ENCODE results near the gene NEU3.
"Not testable (repeated sequence)": the region's sequence is repeated elsewhere in the genome, so short reads cannot be mapped to it uniquely, and the experiment has no call there.

Gene NEU3, protein sequence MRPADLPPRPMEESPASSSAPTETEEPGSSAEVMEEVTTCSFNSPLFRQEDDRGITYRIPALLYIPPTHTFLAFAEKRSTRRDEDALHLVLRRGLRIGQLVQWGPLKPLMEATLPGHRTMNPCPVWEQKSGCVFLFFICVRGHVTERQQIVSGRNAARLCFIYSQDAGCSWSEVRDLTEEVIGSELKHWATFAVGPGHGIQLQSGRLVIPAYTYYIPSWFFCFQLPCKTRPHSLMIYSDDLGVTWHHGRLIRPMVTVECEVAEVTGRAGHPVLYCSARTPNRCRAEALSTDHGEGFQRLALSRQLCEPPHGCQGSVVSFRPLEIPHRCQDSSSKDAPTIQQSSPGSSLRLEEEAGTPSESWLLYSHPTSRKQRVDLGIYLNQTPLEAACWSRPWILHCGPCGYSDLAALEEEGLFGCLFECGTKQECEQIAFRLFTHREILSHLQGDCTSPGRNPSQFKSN

DNA sequence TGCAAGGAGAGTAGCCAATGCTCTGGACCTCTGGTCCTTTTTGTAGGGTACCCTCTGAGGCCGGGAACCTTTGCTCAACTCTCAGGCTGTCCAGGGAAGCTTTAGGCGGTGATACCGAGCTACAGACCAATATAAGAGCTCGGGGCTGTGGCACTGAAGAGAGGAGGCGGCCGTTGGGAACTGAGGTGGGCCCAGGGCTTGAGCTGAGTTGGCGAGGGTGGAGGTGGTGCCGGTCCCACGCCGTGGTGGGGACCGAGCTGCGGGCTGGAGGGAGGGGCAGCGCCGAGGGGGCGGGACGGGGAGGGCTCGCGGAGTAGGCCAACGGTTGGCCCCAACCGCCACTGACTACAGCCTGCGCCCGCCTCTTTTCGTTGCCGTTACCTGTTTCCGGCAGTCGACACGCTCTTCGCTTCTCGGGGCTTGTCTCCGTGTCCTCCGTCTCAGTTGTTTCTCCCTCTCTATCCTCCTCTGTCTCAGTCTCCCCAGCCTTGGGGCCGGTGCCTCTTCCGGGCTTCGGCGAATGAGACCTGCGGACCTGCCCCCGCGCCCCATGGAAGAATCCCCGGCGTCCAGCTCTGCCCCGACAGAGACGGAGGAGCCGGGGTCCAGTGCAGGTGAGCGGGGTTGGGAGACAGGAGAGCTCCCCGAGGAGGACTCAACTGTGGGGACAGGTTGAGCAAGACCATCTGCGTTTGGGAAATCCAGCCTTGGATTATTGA, at the start of gene NEU3:
Gene NEU3 (plus strand): TSS at position 393 of the 719 bp plus-strand sequence. CDS start 128 bp downstream, at position 521.
- in situ Hi-C loops (cut with MboI; ENCODE audit: low sequenced_read_pairs): no loop called here

DNA sequence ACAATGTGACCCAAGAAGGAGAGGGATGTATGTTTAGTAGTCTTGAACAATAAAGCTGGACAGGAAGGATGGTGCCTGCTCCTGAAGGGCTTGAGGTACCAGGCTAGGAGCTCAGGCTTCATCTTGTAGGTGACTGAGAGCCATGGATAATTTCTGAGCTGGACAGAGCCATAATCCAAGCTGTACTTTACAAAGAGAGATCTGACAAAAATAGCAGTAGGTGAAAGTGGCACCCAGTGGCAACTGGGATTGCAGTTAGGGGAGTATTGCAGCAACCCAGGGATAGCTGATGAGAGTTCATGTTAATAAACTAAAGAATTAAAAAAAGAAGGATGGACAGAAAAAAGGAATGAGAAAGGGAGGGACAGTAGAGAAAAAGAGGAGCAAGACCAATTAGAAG, 47.2 kb upstream of the NEU3 start:
- in situ Hi-C loops (cut with MboI; ENCODE audit: low sequenced_read_pairs): no loop called here

DNA sequence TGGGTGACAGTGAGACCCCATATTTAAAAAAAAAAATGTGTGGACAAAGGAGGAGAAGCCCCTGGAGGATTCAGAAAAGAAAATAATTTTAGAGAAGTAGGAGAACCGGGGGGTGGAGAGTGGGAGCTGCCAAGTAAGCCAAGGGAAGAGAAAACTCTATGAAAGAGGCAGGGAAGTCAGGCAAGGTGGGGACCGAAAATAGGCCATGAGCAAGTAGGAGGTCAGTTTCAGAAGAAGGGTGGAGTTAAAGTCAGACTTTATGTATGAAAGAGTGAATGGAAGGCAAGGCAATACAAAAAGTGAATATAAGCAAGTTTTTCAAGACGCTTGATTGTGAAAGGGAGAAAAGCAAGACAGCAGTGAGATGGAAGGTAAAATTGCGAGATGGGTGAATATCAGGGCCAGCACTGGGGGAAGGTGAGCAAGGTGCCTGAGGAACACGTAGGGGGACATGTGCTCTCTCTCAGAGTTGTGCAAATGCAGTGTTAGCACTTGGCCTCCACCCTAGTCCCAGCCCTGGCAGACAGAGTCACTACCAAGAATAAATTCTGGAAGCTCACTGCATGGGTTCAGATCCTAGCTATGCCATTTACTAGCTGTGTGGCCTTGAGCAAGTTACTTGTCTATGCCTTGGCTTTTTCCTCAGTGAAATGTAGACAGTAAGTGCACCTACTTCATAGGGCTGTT, 46.5 kb upstream of the NEU3 start:
- in situ Hi-C loops (cut with MboI; ENCODE audit: low sequenced_read_pairs): no loop called here

DNA sequence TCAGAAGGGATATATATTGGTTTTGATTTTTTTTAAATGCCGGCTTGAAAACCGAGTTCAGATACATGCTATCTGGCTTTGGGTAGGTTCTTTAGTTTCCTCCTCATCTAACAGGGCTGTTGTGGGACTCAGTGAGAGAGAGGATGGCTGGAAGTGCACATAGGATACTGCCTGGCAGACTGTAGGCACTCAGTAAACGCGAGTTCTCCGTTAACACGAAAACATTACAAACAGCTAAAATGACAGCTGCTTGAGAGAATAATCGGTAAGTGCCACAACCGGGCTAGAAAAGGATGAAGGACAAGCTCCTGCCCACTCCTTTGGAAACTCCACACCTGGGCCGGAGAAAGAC, 40.2 kb upstream of the NEU3 start:
- in situ Hi-C loops (cut with MboI; ENCODE audit: low sequenced_read_pairs): no loop called here

DNA sequence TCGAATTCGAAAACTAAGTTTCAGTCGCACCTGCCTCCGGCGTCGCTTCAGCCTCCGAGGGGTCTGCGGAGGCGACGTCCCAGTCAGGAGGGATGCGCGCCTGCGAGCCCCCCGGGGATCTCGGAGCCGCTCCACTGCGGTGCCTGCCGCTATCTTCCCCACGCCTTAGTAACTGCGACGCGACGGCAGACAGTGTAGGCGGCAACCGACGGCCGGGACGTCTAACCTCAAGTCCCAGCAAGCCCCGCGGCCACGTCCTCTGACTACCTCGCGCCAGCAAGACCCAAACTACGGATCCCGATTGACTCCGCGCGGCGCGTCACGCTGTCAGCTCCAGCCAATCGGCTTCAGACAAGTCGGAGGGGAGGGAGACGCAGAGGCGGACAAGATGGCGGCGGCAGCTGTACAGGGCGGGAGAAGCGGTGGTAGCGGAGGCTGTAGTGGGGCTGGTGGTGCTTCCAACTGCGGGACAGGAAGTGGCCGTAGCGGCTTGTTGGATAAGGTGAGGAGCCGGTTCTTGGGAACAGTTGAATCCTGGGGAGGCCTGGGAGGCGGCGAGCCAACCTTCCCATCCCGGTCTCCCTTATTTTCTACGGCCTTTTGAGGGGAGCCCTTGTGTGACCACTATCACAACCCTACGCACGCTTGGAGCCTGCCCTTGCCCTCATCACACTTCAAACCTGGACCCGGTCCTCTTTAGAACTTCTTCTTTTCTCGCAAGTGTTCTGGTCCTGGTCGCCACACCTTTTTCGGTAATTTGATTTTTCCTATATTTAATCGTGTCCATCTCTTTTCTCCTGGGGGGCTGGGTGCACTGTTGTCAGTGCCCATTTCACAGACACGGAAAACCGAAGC, 39.6 kb upstream of the NEU3 start, which contains the start of the genes SPCS2 and XRRA1:
Gene SPCS2 (plus strand): TSS at position 369 of the 855 bp plus-strand sequence. CDS start 20 bp downstream, at position 389.
Gene XRRA1 (minus strand): TSS at position 194 of the 855 bp plus-strand sequence. CDS start 8,213 bp downstream, outside the sequence.
- in situ Hi-C loops (cut with MboI; ENCODE audit: low sequenced_read_pairs): no loop called here

DNA sequence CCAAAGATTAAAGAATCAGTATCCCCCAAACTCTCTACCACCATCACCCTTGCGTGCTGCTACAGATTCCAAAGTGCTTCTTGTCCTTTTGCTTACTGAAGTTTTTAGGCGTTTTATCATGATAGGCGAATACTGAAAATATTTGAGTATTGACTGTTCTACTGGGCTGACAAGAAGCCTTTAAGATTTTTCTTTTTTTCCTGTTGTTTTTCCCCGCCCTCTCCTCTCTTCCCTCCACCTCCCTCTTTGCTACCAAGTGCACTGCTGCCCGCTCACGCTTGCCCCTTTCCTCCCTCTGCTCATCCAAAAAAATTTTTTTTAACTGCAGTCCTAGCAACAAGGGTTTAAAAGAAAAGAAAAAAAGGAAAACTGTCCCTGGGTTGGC, 39.0 kb upstream of the NEU3 start:
- in situ Hi-C loops (cut with MboI; ENCODE audit: low sequenced_read_pairs): no loop called here

DNA sequence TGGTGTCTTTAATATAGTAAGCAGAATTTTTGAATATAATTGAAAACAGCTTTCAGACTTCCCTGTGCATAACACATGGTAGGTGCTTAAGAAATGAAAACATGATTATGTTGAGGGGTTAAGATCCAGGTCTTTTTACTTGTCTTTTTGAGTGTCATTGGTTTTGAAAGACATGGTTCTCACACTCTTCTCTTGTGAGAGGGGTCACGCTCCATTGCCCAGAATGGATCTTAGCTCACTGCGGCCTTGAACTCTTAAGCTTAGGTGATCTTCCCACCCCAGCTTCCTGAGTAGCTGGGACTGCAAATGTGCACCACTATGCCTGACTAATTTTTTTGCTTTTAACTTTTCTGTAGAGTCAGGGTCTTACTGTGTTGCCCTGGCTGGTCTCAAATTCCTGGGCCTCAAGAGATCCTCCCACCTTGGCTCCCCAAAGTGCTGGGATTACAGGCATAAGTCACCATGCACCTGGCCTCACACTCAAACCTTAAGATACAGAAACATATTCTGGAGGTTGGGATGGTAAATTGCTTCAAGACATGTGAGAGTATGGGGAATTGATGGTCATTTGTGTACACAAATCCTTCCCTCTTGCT, 38.3 kb upstream of the NEU3 start:
- in situ Hi-C loops (cut with MboI; ENCODE audit: low sequenced_read_pairs): no loop called here

DNA sequence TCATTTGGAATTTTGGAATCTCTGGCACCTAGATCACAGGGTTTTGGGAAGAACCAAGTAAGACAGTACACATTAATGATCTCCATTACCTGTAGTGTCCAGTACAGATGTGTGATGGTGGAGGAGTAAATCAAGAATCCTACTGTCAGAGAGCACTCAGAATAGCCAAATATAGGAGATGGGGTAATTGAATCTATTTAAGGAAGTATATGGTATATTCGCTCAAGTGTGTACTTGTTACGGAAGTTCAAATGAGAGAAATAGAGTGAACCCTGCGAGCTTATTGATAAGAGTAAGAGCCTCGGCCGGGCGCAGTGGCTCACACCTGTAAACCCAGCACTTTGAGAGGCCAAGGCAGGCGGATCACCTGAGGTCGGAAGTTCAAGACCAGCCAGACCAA, 37.5 kb upstream of the NEU3 start:
- in situ Hi-C loops (cut with MboI; ENCODE audit: low sequenced_read_pairs): no loop called here

DNA sequence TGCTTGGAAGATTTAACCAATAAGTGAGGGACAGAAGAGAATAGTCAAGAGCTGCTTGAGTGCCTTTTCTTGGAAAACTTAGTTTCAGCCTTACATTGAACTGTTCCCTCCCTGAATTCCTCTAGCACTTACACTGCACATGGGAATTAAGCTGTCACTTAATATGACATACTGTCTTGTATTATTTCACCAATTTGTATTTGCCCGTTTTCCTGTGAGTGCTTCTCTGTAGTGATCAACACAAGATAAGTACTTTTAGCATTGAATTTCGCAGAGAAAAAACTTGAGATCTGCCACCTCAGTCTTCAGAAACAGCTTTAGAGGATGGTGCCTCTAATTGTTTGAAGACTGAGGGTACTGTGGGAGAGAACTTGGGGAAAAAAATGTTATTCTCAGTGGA, 36.0 kb upstream of the NEU3 start:
- in situ Hi-C loops (cut with MboI; ENCODE audit: low sequenced_read_pairs): no loop called here

DNA sequence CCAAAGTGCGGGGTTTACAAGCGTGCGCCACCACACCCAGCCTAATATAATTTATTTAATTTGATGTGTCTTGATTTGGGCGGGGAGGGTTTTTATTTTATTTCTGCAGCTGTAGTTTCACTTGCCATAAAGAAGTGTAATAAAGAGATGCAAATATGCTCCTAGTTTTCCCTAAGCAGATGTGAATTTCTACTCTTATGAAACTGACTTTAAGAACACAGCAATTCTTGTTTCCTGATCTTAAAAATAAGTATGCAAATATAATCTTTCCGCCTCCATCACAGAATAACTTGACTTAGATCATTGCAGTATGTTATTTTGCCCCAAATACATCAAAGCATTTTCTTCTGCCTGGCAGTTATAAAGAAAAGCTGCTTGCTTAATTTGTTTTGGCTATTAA, 35.3 kb upstream of the NEU3 start:
- in situ Hi-C loops (cut with MboI; ENCODE audit: low sequenced_read_pairs): no loop called here

DNA sequence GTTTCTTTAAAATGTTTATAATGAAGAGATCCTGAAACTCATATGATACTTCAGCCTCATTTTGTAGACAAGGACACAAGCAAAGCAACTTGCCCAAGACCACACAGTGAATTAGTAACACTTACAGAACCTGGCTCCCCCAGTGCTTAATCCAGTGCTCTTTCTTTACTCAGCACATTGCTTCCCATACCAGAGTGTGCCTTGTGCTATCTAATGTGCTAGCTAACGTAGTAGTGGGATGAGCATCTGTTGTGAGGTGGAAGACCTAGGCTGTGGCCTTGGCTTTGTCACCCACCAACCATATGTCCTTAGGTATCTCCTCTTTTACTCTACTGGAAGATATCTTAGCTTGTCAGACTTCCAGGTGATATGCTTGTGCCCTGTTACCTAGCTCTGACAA, 34.5 kb upstream of the NEU3 start:
- in situ Hi-C loops (cut with MboI; ENCODE audit: low sequenced_read_pairs): no loop called here

DNA sequence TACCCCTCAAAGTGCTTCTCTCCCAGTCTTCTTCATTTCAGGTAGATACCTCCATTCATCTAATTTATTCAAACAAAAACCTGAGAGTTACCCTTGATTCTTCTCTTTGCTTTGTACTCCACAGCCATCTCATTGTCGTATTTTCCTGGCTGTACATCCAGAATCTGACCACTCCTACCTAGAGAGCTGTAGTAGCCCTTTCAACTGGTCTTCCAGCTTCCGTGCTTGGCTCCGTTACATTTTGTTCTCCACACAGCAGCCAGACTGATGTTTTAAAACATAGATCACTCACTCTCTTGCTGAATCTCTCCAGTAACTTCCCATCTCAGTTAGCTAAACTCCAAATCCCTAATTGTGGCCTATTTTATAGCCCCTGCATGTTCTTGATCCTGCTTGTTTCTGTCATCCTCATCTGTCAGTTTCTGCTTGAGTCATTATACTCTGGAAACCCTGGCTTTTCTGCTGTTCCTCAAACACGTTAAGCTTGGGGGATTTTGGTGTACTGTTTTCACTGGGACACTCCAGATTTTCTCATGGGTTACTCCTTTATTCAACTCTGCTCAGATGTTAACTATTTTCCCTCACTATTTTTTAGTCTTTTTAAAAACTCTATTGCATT, 32.2 kb upstream of the NEU3 start:
- in situ Hi-C loops (cut with MboI; ENCODE audit: low sequenced_read_pairs): no loop called here

DNA sequence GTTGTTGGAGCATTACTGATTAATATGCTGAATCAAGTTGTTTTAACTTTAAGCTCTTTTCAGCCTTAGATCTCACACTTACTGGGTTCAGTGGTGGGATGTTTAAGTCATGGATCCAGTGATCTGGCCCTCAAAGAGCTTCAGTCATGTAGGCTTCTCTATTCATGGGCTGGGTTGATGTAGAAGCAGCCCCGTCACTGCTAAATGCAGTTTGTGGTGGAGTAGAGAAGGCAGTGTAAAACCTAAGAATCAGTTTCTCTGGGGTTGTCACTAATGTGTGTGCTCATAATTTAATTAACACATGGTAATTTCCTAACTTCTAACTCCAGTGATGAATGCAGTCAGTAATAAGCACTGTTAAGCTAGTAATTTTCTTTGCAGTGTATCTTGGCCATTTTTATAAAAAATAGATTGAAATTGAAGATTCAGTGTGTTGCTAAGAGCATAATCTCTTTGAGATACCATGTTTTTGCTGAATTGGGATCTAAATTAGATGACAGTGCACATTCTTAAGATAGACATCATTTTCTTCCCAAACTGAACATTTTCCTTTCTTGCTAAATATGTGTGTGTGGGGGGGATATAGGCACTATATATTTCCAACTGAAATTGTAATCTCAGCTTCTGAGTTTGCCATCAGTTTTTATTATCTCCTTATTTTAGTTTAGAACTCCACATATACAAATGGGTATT, 30.6 kb upstream of the NEU3 start:
- in situ Hi-C loops (cut with MboI; ENCODE audit: low sequenced_read_pairs): no loop called here

DNA sequence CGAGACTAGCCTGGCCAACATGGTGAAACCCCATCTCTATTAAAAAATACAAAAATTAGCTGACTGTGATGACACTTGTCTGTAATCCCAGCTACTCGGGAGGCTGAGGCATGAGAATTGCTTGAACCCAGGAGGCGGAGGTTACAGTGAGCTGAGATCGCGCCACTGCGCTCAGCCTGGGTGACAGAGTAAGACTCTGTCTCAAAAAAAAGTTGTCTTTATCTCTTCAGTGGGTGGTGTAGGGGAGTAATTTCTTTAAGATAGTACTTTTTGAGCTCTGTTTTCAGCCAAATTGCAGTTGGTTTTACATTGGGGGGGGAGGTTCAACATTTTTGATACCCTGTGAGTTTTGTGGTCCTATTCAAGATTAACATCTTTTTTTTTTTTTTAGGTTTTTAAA, 28.6 kb upstream of the NEU3 start:
- in situ Hi-C loops (cut with MboI; ENCODE audit: low sequenced_read_pairs): not testable (repeated sequence)

DNA sequence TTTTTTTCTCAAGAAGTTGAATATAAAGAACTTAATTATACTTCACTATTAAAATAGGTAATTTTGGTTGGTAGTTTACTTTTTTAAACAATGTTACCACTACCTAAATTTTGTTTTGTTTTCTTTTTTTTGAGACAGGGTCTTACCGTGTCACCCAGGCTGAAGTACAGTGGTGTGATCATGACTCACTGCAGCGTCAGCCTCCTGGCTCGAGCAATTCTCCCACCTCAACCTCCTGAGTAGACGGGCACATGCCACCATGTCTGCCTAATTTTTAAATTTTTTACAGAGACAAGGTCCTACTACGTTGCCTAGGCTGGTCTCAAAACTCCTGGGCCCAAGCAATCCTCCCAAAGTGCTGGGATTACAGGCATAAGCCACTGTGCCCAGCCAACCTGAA, 22.1 kb upstream of the NEU3 start:
- in situ Hi-C loops (cut with MboI; ENCODE audit: low sequenced_read_pairs): no loop called here

DNA sequence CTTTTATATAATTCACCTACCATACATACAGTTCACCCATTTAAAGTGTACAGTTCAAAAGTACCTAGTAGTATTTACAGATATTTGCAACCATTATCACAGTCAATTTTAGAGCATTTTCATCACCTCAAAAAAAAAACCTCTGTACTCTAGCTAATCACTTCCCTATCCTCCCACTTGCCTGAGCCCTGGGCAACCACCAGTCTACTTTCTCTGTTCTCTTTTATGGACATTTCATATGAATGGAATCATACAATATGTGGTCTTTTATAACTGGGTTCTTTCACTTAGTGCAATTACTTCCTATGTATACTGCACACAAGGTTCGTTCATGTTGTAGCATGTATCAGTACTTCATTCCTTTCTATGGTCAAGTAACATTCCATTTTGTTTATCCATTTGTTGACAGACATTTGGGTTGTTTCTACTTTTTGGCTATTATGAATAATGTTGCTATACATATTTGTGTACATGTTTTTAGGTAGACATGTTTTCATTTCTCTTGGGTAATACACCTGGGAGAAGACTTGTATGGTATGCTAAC, 17.8 kb upstream of the NEU3 start:
- in situ Hi-C loops (cut with MboI; ENCODE audit: low sequenced_read_pairs): no loop called here

DNA sequence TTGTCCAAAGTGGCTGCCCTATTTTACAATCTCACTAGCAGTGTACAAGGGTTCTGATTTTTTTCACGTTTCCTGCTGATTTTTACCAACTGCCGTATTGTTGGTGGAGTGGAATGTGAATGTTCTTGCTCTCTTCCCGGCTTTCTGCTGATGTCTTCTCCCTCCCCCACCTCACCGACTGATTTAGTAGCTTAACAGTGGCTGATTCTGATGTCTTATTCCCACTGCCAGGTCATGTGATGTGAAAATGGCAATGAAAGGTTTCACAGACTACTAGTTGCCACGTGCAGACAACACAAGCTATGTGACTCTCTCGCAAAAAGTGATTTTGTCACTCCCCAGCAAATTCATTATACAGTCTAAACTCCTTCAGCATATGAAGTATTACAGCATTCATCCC, 17.3 kb upstream of the NEU3 start:
- in situ Hi-C loops (cut with MboI; ENCODE audit: low sequenced_read_pairs): no loop called here

DNA sequence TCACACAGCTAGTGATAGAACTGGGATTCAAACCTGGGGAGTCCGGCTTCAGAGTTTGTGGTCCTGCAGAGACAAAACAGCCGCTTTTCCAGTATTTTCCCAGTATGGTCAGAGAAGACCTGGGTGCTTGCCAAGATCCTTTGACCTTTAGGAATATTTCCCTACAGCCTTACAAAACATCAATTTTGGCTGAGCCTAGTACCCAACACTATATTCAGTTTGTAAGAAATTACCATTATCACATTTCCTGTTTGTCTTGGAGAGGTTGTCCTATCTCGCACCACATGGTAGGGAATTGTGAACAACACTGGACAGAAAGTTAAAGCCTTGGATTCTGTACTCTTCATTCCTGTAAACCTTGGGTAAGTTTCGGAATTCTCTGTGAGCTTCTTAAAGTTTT, 10.7 kb upstream of the NEU3 start:
- in situ Hi-C loops (cut with MboI; ENCODE audit: low sequenced_read_pairs): no loop called here

DNA sequence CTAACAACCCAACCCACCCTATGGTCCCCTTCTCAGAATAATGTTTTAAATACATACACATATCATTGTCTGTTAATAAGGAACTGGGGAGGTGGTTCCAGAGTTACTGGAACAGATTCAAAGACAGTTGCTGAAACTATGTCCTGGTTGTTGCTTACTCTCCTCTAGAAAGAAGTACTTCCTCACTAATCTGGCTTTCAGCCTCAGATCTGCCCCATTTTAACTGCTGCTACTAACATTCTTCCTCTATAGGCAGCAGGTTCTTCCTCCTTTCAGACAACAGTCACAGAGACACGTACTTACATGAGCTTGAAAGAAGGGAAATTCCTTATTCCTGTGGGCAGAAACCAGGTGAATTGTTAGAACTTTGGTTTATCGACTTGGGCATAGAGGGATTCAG, 8.1 kb upstream of the NEU3 start:
- in situ Hi-C loops (cut with MboI; ENCODE audit: low sequenced_read_pairs): no loop called here

All from HL-60/S4 (cell line).